ENCODE results near the gene IL1RAPL1.

Gene IL1RAPL1

DNA sequence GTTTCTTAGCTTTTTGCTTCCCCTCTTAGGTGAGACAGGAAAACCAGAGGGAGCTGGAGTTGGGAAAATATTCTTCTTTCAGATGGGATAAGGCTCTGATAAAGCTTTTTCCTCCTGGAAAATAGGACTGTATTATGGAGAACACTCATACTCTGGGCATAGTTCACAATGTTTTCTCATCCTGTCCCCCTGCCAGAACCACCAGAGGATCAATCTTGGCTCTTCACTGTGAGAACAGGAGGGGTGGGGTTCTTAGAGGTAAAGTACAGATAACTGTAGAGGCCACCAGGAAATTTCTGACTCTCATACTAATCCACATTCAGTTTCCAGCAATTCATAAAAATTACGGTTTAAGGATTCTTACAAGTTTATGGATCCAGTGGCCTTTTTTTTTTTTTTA lies 966.3 kb downstream of the IL1RAPL1 start:
- no peak for DNase-seq

DNA sequence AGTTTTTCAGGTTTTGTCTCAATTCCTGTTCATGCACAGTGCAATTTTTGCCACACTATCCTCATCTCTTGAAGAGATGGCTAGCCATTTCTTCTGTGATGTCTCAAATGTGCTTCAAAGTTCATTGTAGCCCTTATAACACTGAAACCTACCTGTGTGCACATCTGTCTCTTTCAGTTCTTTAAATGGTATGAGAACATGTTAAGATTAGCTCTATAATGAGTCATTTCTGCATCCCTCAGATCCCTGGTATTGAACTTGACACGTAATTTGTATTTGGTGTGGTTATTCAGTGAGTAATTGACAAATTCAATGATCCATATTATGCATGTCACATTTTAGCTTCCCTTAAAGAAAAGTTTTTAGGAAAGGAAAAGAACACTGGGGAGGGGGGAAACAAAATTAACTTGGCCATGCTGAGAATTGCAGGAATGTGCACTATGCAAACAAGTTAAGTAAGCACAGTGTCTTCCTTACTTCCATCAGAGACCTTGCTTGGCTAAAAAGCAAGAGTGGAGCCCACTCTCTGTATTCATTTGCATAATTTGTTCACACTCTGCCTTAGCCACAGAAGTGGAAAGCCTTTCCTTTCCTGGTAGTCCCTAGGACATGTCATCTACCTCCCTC lies 968.3 kb downstream of the IL1RAPL1 start:
- DNase-seq: no peak

DNA sequence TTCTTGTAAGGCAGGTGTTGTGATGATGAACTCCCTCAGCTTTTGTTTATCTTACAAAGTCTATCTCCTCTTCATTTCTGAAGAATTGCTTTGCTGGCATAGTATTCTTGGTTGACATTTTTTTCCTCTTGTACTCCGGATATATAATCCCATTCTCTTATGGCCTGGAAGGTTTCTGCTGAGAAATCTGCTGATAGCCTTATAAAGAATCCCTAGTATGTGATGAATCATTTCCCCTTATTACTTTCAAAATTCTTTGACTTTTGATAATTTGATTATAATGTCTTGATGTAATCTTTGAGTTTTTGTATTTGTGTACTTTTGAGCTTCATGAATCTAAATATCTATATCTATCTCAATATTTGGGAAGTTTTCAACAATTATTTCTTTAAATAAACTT lies 972.8 kb downstream of the IL1RAPL1 start:
- DNase-seq: no peak

DNA sequence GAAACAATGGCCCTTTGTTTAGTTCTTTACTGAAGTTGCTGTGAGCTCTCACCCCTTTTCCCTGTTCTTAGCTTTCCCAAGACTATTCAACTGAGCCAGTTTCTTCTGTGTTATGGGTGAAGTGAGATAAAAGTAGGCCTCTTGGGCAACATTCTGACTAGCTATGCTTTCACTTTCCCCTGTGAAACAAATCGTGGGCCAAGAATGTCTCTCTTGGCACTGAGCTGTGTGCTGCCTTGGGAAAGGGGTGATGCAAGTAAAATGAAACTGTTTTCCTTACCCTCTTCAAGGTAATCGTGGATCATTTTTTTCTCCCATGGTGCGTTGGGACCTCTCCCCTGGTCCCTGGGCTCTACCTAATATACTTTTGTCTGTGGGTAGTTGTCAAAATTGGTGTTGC lies 974.2 kb downstream of the IL1RAPL1 start:
- DNase-seq: no peak

DNA sequence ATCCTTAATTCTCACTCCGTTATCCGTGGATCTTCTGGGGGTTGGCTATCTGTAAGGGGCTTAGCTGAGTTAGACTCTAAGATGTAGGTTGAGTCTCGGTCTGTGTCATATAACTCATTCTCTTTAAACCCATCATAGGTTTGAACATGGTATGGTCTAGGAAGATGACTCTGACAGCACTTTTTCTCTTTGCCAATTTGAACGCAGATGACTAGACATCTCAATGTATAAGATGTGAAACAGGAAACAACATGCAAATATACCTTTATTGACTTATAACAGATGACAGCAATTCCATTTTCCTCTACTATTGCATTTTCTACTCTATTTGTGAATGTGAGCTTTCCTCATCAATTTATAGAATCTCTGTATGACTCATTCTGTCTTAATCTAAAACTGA lies 993.3 kb downstream of the IL1RAPL1 start:
- DNase-seq: no peak

DNA sequence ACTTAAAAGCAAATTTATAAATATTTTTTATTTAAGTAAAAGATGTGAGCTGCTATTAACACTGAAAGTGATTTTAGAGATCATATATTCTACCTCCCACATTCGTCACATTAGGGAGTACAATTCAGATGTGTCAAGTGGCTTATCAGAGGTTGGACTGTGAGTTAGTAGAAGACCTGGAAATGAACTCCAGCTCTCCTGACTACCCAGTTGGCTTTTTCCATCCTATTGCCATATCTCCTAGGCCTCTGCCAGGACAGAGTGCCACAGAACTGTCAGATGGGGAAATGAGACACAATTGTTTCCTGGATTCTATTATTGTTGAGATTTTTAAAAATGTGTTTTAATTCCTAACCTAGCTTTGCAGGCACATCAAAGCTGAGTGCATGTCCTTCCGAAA lies 994.0 kb downstream of the IL1RAPL1 start:
- no peak for DNase-seq

DNA sequence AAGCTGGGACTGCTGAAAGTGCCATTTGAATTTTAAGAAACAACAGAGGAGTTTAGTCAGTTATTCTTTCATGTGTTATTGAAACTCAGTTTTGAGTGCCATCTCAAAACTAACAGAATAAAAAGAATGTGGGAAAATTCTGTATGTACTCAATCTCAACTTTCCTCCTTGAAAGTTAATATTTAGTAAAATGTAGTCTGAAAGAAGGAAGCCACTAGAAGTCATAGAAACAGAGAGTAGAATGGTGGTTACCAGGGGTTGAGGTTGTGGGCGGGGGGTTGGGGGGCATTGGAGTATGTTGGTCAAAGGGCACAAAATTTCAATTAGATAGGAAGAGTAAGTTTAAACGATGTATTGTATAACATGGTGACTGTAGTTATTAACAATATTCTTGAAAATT lies 999.9 kb downstream of the IL1RAPL1 start:
- DNase-seq: no peak

DNA sequence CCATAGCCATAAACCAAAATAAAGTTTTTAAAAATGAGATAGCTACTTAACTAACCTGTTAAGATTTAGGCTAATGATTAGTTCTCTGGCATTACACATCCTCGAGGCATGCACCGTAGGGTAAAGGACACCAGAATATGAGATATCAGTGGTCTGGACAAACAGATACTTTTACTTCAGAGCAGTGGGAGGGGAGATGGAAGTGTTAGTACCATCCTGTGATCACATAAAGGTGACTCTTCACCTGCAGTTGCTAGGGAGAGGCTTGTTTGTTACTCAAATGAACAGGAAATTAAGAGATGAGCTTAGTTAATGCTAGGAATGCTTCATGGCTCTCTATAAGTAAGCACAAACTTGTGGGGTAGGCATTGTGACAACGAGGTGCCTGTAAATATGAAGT lies 1003.7 kb downstream of the IL1RAPL1 start:
- no peak for DNase-seq

DNA sequence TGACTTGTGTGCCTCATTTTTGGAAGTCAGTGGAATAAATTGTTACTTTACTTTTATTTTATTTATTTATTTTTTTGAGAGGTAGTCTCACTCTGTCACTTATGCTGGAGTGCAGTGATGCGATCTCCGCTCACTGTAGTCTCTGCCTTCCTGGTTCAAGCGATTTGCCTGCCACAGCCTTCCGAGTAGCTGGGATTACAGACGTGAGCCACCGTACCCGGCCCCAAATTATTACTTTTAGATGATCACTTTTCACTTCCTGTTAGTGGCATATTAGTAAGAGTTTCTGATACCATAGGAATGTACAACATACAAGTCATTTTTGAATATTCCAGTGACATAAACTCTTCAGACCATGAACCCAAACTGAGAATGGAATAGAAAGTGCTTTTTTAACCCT lies 1017.1 kb downstream of the IL1RAPL1 start:
- no peak for DNase-seq

DNA sequence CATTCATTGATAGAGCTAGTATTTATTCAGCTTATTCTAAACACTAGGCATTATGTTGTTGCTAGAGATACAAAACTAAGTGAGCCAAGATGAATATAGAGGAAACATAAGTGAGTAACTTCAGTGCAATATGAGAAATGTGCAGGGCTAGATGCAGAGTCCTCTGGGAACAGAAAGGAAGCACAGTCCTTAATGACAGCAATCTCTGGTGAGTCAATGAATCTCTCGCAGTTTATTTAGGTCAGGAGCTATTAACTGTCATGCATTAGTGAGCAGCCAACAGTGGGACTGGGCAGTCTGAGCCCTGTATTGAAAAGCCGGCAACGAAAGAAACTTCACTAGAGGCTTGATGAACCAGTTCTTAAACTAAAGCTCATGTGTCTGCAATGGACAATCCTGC lies 1030.0 kb downstream of the IL1RAPL1 start:
- DNase-seq: no peak

DNA sequence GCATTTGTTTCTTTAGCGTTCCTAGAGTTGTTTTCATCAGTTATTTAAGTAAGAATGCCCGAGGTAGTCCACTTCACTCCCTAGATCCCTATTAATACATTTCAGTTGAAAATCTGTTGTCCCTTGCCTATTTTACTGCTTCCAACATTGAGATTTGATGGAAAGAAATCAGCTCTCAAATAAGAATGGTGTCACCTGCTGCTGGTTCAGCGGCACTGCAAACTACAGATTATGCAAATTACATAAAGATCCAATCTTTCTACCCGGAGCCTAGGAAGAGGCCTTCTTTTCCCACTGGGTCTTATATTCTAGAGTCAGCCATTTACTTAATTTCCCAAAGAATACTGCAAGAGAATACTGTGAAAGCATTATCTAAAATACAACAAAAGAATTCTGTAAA lies 1030.5 kb downstream of the IL1RAPL1 start:
- no peak for DNase-seq

DNA sequence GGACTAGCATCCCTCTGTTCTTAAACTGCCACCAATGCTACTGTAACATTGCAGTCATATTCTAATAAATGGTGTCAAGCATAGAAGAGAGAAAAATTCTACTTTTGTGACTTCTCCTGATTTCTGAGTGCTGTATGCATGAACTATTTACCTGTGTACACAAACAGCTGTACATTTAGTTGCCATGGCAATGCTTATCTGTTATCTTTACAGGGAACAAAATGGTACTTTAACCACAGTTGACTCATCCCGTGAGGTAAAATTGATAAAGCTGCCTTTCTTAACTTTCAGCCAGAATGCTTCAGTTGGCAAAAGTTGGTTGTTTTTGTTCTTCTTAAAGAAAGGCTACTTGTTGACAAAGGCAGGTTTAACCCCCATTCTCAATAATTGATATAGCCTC lies 1040.6 kb downstream of the IL1RAPL1 start:
- DNase-seq: no peak

DNA sequence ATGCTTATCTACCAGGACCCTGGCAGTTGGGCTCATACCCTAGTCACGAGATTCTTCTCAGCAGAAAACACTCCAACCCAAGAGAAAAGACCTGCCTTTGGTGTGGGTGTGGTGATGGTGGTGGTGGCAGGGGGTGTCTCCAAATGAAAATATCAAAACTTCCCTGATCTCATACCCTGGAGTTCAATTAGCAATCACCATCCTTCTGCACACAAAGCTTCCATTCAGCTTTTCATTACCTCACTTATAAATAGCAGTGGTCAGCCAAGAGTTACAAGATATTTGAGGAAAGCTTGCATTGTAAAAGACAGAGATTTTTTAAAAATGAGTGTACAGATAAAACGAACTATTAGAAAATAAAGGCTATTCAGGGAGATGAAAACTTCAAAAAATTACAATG lies 1047.3 kb downstream of the IL1RAPL1 start:
- DNase-seq: no peak

DNA sequence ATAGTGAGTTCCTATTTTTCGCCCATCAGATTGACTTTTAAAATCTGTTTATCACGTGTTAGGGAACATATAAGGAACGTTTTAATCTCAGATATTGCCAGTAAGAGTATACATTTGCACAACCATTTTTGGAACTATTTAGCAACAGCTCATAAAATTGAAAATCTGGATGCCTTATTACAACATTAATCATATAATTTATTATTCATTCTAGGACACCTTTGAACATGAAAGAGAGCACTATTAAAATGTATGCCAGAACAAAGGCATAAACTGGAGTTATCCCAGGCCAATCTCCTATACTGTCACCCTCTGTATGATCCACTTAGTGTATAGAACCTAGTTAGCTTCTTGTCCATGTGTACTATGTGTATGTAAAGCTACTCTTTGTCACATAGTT lies 1049.1 kb downstream of the IL1RAPL1 start:
- no peak for DNase-seq

DNA sequence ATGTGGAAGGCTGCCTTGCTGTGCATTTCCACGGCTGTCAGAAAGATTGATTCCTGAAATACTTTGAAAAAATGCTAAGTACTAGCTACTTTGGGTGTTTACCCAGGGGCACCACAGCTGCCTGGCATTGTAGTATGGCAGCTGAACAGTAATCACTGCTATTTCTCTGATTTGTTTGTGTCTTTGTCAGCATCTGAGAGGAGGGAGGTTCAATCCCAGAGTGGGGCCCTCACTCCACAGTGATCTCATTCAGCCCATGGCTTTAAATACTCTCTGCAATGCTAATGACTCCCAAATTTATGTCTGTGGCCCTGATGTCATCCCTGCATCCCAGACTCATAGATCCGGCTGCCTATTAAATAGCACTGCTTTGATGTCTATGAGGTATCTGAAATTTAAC lies 1052.9 kb downstream of the IL1RAPL1 start:
- no peak for DNase-seq

DNA sequence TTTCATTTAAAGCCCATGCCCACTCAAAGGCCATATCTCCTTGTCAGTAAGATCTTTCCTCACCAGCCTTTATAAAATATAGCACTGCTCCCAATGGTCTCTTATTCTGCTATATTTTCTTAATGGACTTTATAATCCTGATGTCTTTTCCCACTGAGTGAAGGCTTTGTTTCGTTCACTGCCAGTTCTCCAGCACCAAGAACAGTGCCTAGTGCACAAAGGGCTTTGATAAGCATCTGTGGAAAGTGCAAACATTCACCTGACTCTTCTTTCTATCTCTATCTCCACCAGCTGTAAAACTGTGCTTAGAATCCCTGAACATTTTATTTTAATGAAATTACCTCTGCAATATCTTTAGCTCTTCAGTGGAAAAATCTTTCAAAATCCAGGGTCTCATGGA lies 1054.2 kb downstream of the IL1RAPL1 start:
- no peak for DNase-seq

DNA sequence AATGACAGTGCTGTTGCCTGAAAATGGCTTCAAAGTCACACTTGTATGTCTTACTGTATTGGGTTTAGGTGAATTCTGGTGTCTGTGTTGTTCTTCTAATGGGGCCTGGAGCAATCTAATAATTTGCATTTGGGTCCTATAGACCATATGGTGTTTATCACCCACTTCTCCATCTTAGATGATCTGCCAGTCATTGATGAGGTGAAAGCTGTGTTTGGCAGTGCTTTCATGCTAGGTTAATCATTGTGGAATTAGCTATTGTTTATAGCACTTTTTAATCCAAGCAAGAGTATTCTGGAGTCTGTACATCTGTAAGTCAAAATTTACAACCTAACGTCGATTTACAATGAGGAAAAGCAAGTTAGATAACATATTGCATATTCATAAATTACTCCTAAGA lies 1055.9 kb downstream of the IL1RAPL1 start:
- DNase-seq: no peak

DNA sequence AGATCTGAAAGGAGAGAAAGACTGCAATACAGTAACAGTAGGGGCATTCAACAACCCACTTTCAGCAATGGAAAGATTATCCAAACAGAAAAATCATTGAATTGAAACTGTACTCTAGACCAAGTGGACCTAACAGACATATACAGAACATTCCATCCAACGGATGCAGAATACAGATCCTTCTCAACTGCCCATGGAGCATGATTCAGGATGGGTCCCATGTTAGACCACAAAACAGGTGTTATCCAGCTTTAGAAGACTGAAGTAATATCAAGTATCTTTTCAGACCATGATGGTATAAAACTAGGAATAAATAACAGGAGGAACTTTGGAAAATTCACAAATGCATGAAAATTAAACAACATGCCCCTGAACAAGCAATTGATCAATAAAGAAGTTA lies 1060.9 kb downstream of the IL1RAPL1 start:
- DNase-seq: no peak

DNA sequence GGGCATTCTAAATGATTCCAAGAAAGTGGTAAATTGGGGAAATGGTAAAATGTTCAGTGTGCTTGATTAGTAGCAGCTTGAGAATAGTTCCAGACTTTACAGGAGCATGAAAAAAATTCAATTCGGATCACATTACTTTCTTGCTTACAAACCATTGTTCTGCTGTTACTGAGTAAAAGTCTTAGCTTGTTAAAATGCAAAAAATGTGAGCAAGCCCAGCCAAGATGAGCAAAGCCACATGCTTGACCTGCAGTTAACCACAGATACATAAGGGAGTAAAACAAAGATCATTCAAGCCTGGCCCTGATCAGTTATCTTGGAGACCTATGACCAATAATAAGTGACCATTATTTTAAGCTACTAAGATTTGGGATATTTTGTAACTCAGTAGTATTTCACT lies 1065.2 kb downstream of the IL1RAPL1 start:
- DNase-seq: no peak

DNA sequence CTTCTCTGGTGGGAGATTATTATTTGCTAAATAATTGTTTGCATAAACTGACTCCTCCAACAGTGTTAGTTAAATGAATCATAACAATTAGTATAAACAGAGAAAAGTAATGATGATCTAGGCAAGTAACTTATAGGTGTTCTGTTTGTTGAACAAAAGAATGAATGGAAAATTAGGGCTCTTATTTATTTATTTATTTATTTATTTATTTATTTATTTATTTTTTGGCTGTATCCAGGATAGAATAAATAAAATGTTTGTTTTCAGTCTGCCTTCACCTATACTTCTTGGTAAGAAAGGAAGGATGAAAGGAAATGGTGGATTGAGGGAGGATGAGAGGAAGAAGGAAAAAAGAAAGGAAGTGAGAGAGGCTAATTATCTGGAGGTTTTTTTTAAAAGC lies 1066.5 kb downstream of the IL1RAPL1 start:
- DNase-seq: no peak

DNA sequence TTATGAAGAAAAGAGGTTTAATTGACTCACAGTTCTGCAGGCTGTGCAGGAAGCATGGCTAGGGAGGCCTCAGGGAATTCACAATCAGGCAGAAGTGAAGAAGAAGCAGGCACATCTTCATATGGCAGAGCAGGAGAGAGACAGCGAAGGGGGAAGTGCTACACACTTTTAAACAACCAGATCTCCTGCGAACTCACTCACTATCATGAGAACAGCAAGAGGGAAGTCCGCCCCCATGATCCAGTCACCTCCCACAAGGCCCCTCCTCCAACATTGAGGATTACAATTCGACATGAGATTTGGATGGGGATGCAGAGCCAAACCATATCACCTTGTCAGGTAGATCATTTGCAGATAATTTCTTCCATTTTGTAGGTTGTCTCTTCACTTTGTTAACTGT lies 1072.7 kb downstream of the IL1RAPL1 start:
- no peak for DNase-seq

DNA sequence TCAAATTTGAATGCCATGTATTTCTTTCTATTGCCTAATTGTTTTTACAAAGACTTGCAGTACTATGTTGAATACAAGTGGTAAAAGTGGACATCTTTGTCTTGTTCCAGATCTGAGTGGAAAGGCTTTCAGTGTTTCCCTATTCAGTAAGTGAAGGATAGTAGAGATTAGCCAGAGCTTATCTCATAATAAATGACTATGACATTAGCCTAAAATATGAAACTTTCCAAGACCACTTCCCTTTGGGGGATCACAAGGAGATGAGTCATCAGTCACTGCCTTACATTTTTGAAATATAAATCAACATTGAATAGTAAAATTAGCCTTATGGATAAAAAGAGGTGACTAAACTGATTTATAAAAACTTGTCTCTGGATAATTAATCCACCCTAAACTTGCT lies 1074.0 kb downstream of the IL1RAPL1 start:
- no peak for DNase-seq

DNA sequence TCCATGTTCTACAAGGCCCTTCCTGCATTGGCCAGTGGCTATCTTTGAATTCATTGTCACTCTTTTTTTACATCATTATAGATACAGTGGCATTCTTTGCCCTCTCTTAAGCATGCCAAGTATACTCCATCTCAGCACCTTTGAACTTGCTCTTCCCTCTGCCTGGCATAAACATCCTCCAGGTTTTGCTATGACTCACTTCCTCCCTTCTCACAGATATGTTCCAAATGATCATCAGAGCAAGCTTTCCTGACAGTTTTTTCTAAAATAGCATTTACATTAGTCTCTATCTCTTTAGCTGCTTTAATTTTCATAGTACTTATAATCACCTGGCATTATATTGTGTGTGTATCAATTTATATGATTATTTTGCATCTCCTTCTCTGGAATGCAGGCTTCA lies 1074.9 kb downstream of the IL1RAPL1 start:
- no peak for DNase-seq

DNA sequence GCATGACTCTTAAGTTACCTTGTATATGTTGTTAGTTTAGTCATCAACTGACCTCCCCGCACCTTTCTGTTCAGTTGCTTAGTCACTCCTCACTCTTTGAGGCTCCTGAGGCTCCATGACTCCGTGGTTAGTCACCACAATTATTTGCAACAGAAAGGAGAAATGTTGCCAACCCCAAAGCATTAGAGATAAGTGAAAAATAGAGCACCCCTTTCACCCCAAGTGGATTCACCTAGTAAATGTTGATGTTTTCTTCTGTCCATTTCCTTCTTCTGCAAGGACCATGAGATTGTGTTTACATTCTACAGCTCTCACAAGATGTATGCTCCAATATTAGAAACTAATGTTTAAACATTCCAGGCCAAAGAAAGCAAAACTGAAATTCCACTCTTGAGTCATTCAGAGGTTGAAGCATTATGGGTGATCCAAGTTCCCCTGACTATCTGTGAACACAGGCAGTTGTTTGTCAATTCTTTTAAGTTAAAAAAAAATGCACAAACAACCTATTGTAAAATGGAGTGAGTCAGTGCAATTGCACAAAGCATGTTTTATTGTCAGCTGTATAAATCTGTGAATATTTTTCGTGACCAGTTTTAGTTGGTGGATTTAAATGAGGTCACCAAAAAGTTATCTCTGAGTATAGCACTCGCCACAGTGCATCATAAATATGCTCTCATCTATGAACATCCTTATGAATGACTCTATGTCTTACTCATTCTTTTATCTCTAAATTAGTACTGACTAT lies 1075.7 kb downstream of the IL1RAPL1 start:
- no peak for DNase-seq

DNA sequence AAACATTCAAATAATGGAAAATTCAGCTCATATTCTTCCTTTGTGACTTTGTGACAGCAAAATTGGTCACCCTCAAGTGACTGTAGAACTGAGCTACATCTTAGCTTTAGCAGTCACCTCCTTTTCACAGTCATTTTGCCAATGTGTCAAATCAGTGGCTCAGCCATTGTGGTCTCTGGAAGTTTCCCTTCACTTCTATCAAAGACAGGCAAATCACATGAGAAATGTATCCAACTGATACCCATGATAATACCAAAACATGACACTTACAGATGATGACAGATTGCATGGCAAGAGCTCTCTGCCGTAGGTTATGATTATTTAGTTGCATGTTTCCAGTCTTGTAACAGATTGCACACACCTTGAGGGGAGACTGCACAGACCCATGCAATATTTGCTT lies 1078.3 kb downstream of the IL1RAPL1 start:
- DNase-seq: no peak

Measured in GOT3 (cell line).